ENCODE results near the gene ATP10A.

DNA sequence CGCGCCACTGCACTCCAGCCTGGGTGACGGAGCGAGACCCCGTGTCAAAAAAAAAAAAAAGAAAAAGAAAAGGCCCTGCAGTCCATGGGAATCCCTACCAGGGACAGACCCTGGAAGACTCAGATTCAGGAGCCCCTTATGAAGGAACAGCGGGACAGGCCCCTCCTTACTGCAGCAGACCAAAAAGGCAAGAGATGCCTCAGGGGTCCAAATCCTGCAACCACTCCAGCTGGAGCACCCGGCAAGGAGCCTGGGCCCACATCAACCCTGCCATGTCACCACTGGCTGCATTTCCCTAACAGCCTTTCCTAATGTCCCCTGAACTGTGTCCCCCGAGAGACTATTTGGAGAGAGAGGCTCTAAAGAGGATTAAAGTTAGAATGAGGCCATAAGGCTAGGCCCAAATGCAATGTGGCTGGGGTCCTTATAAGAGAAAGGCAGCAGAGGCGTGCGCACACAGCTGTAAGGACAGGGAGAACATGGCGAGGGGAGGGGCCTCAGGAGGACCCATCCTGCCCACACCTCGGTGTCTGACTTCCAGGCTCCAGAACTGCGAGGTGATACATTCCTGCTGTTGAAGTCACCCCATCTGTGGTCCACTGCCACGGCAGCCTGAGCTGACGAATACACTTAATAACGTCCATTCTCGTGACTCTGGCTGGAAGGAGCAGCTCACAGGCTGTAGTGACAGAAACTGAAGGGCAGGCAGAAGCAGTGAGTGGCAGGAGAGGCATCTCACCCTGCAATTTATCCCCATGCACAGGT lies 78.1 kb downstream of the ATP10A start:
- TF ChIP-seq ARNTL (CRISPR knock-in tag; IDR thresholded peaks at IDR 0.05; ENCODE audit: borderline replicate concordance, low read depth) (no peak), ZFP3 (CRISPR knock-in tag; IDR thresholded peaks at IDR 0.05) (no peak), ZFP30 (CRISPR knock-in tag; IDR thresholded peaks at IDR 0.05) (no peak), RARB (CRISPR knock-in tag; IDR thresholded peaks at IDR 0.05) (no peak), ISL1 (CRISPR knock-in tag; IDR thresholded peaks at IDR 0.05) (no peak), ZNF8 (CRISPR knock-in tag; IDR thresholded peaks at IDR 0.05) (no peak), ZNF70 (CRISPR knock-in tag; IDR thresholded peaks at IDR 0.05) (no peak), PPARA (CRISPR knock-in tag; IDR thresholded peaks at IDR 0.05; ENCODE audit: borderline replicate concordance) (no peak), TCF4 (CRISPR knock-in tag; IDR thresholded peaks at IDR 0.05; ENCODE audit: borderline replicate concordance) (no peak)
- TF ChIP-seq, protein P1, sequence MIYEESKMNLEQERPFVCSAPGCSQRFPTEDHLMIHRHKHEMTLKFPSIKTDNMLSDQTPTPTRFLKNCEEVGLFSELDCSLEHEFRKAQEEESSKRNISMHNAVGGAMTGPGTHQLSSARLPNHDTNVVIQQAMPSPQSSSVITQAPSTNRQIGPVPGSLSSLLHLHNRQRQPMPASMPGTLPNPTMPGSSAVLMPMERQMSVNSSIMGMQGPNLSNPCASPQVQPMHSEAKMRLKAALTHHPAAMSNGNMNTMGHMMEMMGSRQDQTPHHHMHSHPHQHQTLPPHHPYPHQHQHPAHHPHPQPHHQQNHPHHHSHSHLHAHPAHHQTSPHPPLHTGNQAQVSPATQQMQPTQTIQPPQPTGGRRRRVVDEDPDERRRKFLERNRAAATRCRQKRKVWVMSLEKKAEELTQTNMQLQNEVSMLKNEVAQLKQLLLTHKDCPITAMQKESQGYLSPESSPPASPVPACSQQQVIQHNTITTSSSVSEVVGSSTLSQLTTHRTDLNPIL (CRISPR knock-in tag; IDR thresholded peaks at IDR 0.05; ENCODE audit: low read depth), result no peak
- TF ChIP-seq, protein P2, sequence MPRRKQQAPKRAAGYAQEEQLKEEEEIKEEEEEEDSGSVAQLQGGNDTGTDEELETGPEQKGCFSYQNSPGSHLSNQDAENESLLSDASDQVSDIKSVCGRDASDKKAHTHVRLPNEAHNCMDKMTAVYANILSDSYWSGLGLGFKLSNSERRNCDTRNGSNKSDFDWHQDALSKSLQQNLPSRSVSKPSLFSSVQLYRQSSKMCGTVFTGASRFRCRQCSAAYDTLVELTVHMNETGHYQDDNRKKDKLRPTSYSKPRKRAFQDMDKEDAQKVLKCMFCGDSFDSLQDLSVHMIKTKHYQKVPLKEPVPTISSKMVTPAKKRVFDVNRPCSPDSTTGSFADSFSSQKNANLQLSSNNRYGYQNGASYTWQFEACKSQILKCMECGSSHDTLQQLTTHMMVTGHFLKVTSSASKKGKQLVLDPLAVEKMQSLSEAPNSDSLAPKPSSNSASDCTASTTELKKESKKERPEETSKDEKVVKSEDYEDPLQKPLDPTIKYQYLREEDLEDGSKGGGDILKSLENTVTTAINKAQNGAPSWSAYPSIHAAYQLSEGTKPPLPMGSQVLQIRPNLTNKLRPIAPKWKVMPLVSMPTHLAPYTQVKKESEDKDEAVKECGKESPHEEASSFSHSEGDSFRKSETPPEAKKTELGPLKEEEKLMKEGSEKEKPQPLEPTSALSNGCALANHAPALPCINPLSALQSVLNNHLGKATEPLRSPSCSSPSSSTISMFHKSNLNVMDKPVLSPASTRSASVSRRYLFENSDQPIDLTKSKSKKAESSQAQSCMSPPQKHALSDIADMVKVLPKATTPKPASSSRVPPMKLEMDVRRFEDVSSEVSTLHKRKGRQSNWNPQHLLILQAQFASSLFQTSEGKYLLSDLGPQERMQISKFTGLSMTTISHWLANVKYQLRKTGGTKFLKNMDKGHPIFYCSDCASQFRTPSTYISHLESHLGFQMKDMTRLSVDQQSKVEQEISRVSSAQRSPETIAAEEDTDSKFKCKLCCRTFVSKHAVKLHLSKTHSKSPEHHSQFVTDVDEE (CRISPR knock-in tag; IDR thresholded peaks at IDR 0.05), result no peak
- TF ChIP-seq, protein P3, sequence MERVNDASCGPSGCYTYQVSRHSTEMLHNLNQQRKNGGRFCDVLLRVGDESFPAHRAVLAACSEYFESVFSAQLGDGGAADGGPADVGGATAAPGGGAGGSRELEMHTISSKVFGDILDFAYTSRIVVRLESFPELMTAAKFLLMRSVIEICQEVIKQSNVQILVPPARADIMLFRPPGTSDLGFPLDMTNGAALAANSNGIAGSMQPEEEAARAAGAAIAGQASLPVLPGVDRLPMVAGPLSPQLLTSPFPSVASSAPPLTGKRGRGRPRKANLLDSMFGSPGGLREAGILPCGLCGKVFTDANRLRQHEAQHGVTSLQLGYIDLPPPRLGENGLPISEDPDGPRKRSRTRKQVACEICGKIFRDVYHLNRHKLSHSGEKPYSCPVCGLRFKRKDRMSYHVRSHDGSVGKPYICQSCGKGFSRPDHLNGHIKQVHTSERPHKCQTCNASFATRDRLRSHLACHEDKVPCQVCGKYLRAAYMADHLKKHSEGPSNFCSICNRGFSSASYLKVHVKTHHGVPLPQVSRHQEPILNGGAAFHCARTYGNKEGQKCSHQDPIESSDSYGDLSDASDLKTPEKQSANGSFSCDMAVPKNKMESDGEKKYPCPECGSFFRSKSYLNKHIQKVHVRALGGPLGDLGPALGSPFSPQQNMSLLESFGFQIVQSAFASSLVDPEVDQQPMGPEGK (CRISPR knock-in tag; IDR thresholded peaks at IDR 0.05; ENCODE audit: borderline replicate concordance), result no peak
